Measurements from ENCODE around the gene DDX4. TPM values are rescaled to one million over a fixed set of nuclear protein-coding genes. Genes with fewer than 3 reads are reported as not detected.

Gene DDX4
- total and polyA plus RNA-seq, 2 donors (not counting 1 experiment from before 2014, with no cell fraction given) = not detected

DNA sequence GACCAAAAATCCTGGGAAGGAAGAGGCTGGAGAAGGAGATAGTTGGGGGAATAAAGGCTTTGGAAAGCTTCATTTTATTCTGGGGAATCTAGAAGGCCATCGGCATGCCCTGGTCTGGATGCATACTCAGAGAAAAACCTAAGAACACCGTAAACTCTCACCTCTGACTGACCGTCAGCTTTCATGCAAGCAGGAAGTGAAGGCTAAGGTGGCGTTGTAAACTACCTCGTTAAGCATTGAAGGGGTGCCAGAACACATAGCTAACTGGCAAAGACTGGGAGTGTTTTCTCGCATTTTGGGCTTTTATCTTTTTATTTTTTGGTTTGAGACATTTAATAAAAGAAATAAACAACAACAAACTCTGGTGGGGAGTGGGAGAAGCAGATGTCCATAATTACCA, 23.1 kb upstream of the DDX4 start:
- Histone ChIP-seq H3K27ac (ENCODE audit: low read length in 2 of 2) (no peak overlapping the region), H3K79me2 (ENCODE audit: control insufficient read depth, insufficient read depth, low read length) (peaks cover 21% of the 10 kb centered on the region), H3K9ac (ENCODE audit: low read length) (no peak overlapping the region), H3K4me1 (ENCODE audit: control insufficient read depth in 2 of 2, insufficient read depth in 2 of 2, low read length in 2 of 2) (peaks cover 11 to 19% of the 10 kb centered on the region in 2 donors), H3K4me3 (ENCODE audit: control extremely low read depth in 1 of 5, extremely low read depth in 1 of 5, insufficient read depth in 1 of 5, low read depth in 2 of 5, low read length in 4 of 5) (no peak overlapping the region), H3K9me3 (ENCODE audit: control extremely low read depth in 1 of 3, control insufficient read depth in 2 of 3, insufficient read depth in 1 of 3, low read length in 2 of 3) (peaks cover 0 to 4% (median 0%) of the 10 kb centered on the region in 3 donors), H2AFZ (ENCODE audit: insufficient read depth, low read depth, low read length, poor library complexity, severe bottlenecking) (no peak overlapping the region), H3K4me2 (replicated peaks; ENCODE audit: low read depth, low read length, poor library complexity, severe bottlenecking) (no peak overlapping the region), H4K20me1 (ENCODE audit: control insufficient read depth, insufficient read depth, low read length, poor library complexity, severe bottlenecking) (no peaks in the 10 kb centered on the region), H3K27me3 (replicated peaks in 1 of 4; ENCODE audit: control extremely low read depth in 1 of 4, control insufficient read depth in 3 of 4, insufficient read depth in 4 of 4, low read length in 3 of 4) (no peaks in the 10 kb centered on the region), H3K36me3 (replicated peaks in 1 of 2; ENCODE audit: control extremely low read depth in 1 of 2, control insufficient read depth in 1 of 2, extremely low read depth in 1 of 2, insufficient read depth in 2 of 2, low read length in 1 of 2) (no peaks in the 10 kb centered on the region)
- CTCF ChIA-PET = interaction anchor here (1.3 kb wide), 1 partner anchor 23 kb away, joined by 4 read pairs; no protein-coding TSS in a partner anchor
- WGBS (ENCODE audit: insufficient coverage) = 100% methylated on average over 4 of the region's 6 CpGs
- DNase-seq = no peak
- peaks cover 2% of the 10 kb centered on the region for H3K9me3 Mint-ChIP-seq (ENCODE audit: insufficient read depth)
- POLR2A ChIA-PET = no interaction called here
- H3K4me1 Mint-ChIP-seq = peaks cover 17% of the 10 kb centered on the region
- no peak for ATAC-seq (ENCODE audit: low read depth)
- H3K27ac Mint-ChIP-seq = no peak overlapping the region
- peaks cover 2% of the 10 kb centered on the region for H3K27me3 Mint-ChIP-seq
- intact Hi-C loops (cut with micrococcal nuclease) = loop anchor here (5.0 to 10.0 kb wide), 2 partner anchors 1400 to 1458 kb away; partner anchors contain the start of genes ARL15 and GPBP1
- H3K4me3 Mint-ChIP-seq = no peak overlapping the region
- no peak for TF ChIP-seq EZH2 (IDR thresholded peaks at IDR 0.05; ENCODE audit: borderline replicate concordance, insufficient read depth, low read depth, low read length, poor library complexity, severe bottlenecking)
- TF ChIP-seq, protein P1, sequence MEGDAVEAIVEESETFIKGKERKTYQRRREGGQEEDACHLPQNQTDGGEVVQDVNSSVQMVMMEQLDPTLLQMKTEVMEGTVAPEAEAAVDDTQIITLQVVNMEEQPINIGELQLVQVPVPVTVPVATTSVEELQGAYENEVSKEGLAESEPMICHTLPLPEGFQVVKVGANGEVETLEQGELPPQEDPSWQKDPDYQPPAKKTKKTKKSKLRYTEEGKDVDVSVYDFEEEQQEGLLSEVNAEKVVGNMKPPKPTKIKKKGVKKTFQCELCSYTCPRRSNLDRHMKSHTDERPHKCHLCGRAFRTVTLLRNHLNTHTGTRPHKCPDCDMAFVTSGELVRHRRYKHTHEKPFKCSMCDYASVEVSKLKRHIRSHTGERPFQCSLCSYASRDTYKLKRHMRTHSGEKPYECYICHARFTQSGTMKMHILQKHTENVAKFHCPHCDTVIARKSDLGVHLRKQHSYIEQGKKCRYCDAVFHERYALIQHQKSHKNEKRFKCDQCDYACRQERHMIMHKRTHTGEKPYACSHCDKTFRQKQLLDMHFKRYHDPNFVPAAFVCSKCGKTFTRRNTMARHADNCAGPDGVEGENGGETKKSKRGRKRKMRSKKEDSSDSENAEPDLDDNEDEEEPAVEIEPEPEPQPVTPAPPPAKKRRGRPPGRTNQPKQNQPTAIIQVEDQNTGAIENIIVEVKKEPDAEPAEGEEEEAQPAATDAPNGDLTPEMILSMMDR (IDR thresholded peaks at IDR 0.05) = no peak

DNA sequence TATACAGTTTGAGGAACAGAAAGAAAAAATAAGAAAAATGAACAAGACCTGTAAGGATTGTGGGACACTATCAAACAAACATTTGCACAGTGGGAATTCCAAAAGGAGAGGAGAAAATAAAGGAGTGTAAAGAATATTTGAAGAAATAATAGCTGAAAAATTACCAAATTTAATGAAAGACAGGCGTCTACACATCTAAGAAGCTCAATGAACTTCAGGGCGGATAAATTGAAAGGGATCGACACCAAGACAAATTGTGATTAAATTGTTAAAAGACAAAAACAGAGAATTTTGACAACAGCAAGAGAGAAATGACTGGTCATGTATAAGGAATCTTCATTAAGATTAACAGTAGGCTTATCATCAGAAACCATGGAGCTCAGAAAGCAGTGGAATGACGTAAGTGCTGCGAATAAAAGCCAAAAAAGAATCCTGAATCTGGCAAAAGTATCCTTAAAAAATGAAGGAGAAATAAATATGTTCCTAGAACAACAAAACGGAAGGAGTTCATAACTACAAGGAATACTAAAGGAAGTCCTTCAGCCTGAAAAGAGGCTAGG, 22.3 kb upstream of the DDX4 start:
- H3K9me3 Mint-ChIP-seq (ENCODE audit: insufficient read depth) = peaks cover 2% of the 10 kb centered on the region

More for the DNA sequence above, 22.3 kb upstream of the DDX4 start:
- Histone ChIP-seq H3K4me1 (ENCODE audit: control insufficient read depth in 2 of 2, insufficient read depth in 2 of 2, low read length in 2 of 2) (peaks cover 11 to 19% of the 10 kb centered on the region in 2 donors), H2AFZ (ENCODE audit: insufficient read depth, low read depth, low read length, poor library complexity, severe bottlenecking) (no peak overlapping the region), H3K4me3 (ENCODE audit: control extremely low read depth in 1 of 5, extremely low read depth in 1 of 5, insufficient read depth in 1 of 5, low read depth in 2 of 5, low read length in 4 of 5) (no peak overlapping the region), H4K20me1 (ENCODE audit: control insufficient read depth, insufficient read depth, low read length, poor library complexity, severe bottlenecking) (no peaks in the 10 kb centered on the region), H3K27me3 (replicated peaks in 1 of 4; ENCODE audit: control extremely low read depth in 1 of 4, control insufficient read depth in 3 of 4, insufficient read depth in 4 of 4, low read length in 3 of 4) (no peaks in the 10 kb centered on the region), H3K27ac (ENCODE audit: low read length in 2 of 2) (no peak overlapping the region), H3K36me3 (replicated peaks in 1 of 2; ENCODE audit: control extremely low read depth in 1 of 2, control insufficient read depth in 1 of 2, extremely low read depth in 1 of 2, insufficient read depth in 2 of 2, low read length in 1 of 2) (no peaks in the 10 kb centered on the region), H3K4me2 (replicated peaks; ENCODE audit: low read depth, low read length, poor library complexity, severe bottlenecking) (no peak overlapping the region), H3K9ac (ENCODE audit: low read length) (no peak overlapping the region), H3K9me3 (ENCODE audit: control extremely low read depth in 1 of 3, control insufficient read depth in 2 of 3, insufficient read depth in 1 of 3, low read length in 2 of 3) (peaks cover 0 to 4% (median 0%) of the 10 kb centered on the region in 3 donors), H3K79me2 (ENCODE audit: control insufficient read depth, insufficient read depth, low read length) (peaks cover 15% of the 10 kb centered on the region)
- Mint-ChIP-seq H3K4me3 (no peak overlapping the region), H3K27ac (no peak overlapping the region), H3K4me1 (peaks cover 22% of the 10 kb centered on the region), H3K27me3 (peaks cover 2% of the 10 kb centered on the region)
- intact Hi-C loops (cut with micrococcal nuclease) = loop anchor here (10.0 kb wide), 1 partner anchor 1401 kb away; the partner anchor contains the start of gene ARL15
- no CpG with 5 or more reads among the region's 6 CpGs for whole genome bisulfite sequencing (ENCODE audit: insufficient coverage)
- TF ChIP-seq, protein P1 (IDR thresholded peaks at IDR 0.05) = no peak
- TF ChIP-seq EZH2 (IDR thresholded peaks at IDR 0.05; ENCODE audit: borderline replicate concordance, insufficient read depth, low read depth, low read length, poor library complexity, severe bottlenecking) = no peak
- CTCF ChIA-PET = interaction anchor here (1.3 kb wide), 1 partner anchor 24 kb away, joined by 4 read pairs; no protein-coding TSS in a partner anchor
- POLR2A ChIA-PET = no interaction called here
- no peak for ATAC-seq (ENCODE audit: low read depth)
- DNase-seq = no peak

All from B cell (primary cell).